Measurements from ENCODE around the gene LRG1. TPM values are rescaled to one million over a fixed set of nuclear protein-coding genes. Genes with fewer than 3 reads are reported as not detected.

LRG1 gene
- total RNA-seq, 2 donors from 2014 or later: 0.41 to 13.5 TPM

GRCh38 chr19:4495471-4495870 is 44.4 kb downstream of the LRG1 start:
- H3K4me1 ChIP-seq (ENCODE audit: control insufficient read depth in 1 of 2, low read depth in 2 of 2): no peaks in the 10 kb centered on the region
- no peaks in the 10 kb centered on the region for H3K27me3 ChIP-seq (replicated peaks; ENCODE audit: insufficient read depth)
- DNase-seq (ENCODE audit: low spot score): no peak
- no peak for ATAC-seq (ENCODE audit: insufficient number of reproducible peaks, low FRiP score, low read depth)
- H3K4me3 ChIP-seq: no peak overlapping the region
- H3K27ac ChIP-seq: no peak overlapping the region
- no peaks in the 10 kb centered on the region for H3K9me3 ChIP-seq
- peaks cover 40% of the 10 kb centered on the region for H3K36me3 ChIP-seq
- no peak for TF ChIP-seq CTCF (IDR thresholded peaks at IDR 0.05)

GRCh38 chr19:4494691-4495064 is 45.2 kb downstream of the LRG1 start:
- no peak for TF ChIP-seq CTCF (IDR thresholded peaks at IDR 0.05)
- H3K36me3 ChIP-seq: peaks cover 38% of the 10 kb centered on the region
- DNase-seq (ENCODE audit: low spot score) (no peak), ATAC-seq (ENCODE audit: insufficient number of reproducible peaks, low FRiP score, low read depth) (no peak)
- H3K27me3 ChIP-seq (replicated peaks; ENCODE audit: insufficient read depth): no peaks in the 10 kb centered on the region
- no peak overlapping the region for H3K27ac ChIP-seq
- no peaks in the 10 kb centered on the region for H3K4me1 ChIP-seq (ENCODE audit: control insufficient read depth in 1 of 2, low read depth in 2 of 2)
- H3K9me3 ChIP-seq: no peaks in the 10 kb centered on the region
- no peak overlapping the region for H3K4me3 ChIP-seq

DNA sequence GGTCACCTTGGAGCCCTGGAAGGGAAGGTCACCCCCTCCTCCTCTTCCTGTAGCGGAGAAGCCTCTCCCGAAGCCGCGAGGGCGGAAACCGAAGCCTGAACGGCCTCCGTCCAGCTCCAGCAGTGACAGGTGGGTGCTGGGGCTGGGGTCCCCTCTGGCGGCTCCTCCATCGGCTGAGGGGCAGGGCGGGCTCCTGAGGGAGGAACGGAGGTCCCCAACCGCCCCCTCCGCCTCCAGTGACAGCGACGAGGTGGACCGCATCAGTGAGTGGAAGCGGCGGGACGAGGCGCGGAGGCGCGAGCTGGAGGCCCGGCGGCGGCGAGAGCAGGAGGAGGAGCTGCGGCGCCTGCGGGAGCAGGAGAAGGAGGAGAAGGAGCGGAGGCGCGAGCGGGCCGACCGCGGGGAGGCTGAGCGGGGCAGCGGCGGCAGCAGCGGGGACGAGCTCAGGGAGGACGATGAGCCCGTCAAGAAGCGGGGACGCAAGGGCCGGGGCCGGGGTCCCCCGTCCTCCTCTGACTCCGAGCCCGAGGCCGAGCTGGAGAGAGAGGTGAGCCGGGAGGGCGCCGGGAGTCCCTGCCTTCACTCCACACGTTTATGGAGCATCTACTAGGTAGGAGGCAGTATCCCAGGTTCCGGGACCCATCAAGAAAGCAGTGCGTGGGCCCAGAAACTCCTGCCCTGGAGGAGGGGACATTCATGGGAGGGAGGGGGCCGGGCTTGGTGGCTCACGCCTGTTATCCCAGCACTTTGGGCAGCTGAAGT is 45.7 kb downstream of the LRG1 start:
- H3K36me3 ChIP-seq: peaks cover 43% of the 10 kb centered on the region
- no peak for ATAC-seq (ENCODE audit: insufficient number of reproducible peaks, low FRiP score, low read depth)
- H3K4me1 ChIP-seq (ENCODE audit: control insufficient read depth in 1 of 2, low read depth in 2 of 2): no peaks in the 10 kb centered on the region

DNA sequence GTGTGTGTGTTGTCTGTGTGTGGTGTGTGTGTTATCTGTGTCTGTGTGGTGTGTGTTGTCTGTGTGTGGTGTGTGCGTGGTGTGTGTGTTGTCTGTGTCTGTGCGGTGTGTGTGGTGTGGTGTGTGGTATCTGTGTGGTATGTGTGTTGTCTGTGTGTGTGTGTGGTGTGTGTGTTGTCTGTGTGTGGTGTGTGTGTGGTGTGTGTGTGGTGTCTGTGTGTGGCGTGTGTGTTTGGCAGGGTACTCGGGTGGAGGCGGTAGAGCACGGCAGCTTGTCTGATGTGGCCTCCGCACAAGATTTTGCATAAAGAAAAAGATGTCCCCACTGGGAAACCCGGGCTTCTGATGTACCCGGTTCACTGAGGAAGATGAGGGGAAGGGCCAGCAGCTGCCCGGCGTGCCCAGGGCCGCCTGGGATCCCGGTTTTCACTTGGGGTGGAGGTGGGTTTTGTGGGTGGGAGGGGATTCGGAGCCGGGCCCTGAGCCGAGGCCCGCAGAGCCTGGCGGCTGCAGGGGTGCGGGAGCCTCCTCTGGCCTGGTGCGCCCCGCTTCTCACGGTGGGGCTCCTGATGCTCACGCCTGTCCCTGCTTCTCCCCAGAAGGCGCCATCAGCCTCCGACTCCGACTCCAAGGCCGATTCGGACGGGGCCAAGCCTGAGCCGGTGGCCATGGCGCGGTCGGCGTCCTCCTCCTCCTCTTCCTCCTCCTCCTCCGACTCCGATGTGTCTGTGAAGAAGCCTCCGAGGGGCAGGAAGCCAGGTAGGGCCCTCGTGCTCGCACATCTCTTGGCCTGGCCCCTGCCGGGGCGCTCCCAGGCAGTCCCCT is 46.5 kb downstream of the LRG1 start:
- Histone ChIP-seq H3K4me3 (no peak overlapping the region), H3K36me3 (peaks cover 41% of the 10 kb centered on the region), H3K27ac (no peak overlapping the region), H3K4me1 (ENCODE audit: control insufficient read depth in 1 of 2, low read depth in 2 of 2) (no peaks in the 10 kb centered on the region), H3K27me3 (replicated peaks; ENCODE audit: insufficient read depth) (no peaks in the 10 kb centered on the region), H3K9me3 (no peaks in the 10 kb centered on the region)
- ATAC-seq (ENCODE audit: insufficient number of reproducible peaks, low FRiP score, low read depth): no peak
- DNase-seq (ENCODE audit: low spot score): no peak
- TF ChIP-seq CTCF (IDR thresholded peaks at IDR 0.05): no peak

More for the DNA sequence above, 45.7 kb downstream of the LRG1 start:
- TF ChIP-seq CTCF (IDR thresholded peaks at IDR 0.05): no peak
- no peak overlapping the region for H3K27ac ChIP-seq
- H3K9me3 ChIP-seq: no peaks in the 10 kb centered on the region
- H3K4me3 ChIP-seq: no peak overlapping the region
- DNase-seq (ENCODE audit: low spot score): no peak
- H3K27me3 ChIP-seq (replicated peaks; ENCODE audit: insufficient read depth): no peaks in the 10 kb centered on the region

DNA sequence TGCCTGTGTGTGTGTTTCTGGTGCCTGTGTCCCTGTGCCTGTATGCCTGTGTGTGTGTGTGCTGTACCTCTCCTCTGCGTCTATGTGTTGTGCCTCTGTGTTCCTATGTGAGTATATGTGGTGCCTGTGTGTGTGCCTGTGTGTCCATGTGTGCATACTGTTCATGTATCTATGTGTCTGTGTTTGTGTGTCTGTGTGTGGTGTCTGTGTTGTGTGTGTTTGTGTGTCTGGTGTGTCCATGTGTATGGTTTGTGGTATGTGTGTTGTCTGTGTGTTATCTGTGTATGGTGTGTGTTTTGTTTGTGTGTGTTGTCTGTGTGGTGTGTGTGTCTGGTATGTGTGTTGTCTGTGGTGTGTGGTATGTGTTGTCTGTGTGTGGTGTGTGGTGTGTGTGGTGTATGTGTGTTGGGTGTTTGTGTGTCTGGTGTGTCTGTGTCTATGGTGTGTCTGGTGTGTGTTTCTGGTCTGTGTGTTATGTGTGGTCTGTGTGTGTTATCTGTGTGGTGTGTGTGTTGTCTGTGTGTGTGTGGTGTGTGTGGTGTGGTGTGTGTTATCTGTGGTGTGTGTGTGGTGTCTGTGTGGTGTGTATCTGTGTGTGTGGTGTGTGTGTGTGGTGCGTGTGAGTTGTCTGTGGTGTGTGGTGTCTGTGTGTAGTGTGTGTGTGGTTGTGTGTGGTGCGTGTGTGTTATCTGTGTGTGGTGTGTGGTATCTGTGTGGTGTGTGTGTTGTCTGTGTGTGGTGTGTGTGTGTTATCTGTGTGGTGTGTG is 47.3 kb downstream of the LRG1 start:
- DNase-seq (ENCODE audit: low spot score) (no peak), ATAC-seq (ENCODE audit: insufficient number of reproducible peaks, low FRiP score, low read depth) (no peak)
- Histone ChIP-seq H3K4me3 (no peak overlapping the region), H3K27me3 (replicated peaks; ENCODE audit: insufficient read depth) (no peaks in the 10 kb centered on the region), H3K27ac (no peak overlapping the region), H3K36me3 (peaks cover 35% of the 10 kb centered on the region), H3K4me1 (ENCODE audit: control insufficient read depth in 1 of 2, low read depth in 2 of 2) (no peaks in the 10 kb centered on the region), H3K9me3 (no peaks in the 10 kb centered on the region)
- no peak for TF ChIP-seq CTCF (IDR thresholded peaks at IDR 0.05)
